ENCODE measurements around the gene SELENOF. TPM values are rescaled to one million over a fixed set of nuclear protein-coding genes. Genes with fewer than 3 reads are reported as not detected.

Gene SELENOF
- total and polyA plus RNA-seq, 2 of the 13 experiments (the other 11 are each of a cell fraction or from before 2014, with no cell fraction given) = 133 to 163 TPM

DNA sequence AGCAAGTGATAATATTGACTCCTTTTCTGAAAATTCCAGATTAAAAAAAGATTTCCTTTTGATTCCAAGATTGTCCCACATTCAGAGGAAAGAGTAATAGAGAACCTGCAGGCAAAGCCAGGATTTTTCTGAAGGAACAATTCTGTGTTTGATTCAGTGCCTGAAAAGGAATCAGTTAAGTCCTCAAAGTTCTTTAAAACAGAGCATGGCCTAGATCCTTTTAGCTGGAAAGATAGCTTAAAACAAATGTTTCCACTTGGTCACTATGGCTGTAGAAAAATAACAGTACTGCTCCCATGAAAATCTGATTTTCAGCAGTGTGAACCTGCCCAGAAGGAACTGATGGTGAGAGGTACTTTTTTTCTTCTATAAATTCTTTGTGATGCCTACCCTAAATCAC lies 42.3 kb upstream of the SELENOF start:
- no peak for FAIRE-seq
- H3K36me3 ChIP-seq (replicated peaks in 1 of 2; ENCODE audit: control insufficient read depth in 1 of 2, insufficient read depth in 2 of 2, low read length in 2 of 2) = no peaks in the 10 kb centered on the region
- intact Hi-C loops (cut with micrococcal nuclease; ENCODE audit: unreplicated experiment) (no loop called here), in situ Hi-C loops (cut with HindIII; ENCODE audit: extremely low pct_ligation_motif_present, low pct_unique_long_range_greater_than_20kb) (loop anchor here (10.0 kb wide), 1 partner anchor 121 kb away; no protein-coding TSS in a partner anchor)
- no peak overlapping the region for H3K4me3 ChIP-seq (replicated peaks in 1 of 3; ENCODE audit: insufficient read depth in 1 of 3, low read depth in 2 of 3, low read length in 3 of 3)
- no peak overlapping the region for H3K4me2 ChIP-seq (ENCODE audit: low read depth, low read length)
- H3K4me1 ChIP-seq (ENCODE audit: insufficient read depth, low read length) = no peaks in the 10 kb centered on the region; the same call in 1 of the 2 replicates
- H3K9ac ChIP-seq (ENCODE audit: insufficient read depth, low read depth, low read length) = no peak overlapping the region
- no peak overlapping the region for H3K27ac ChIP-seq (ENCODE audit: extremely low read length, insufficient read depth, low read length)
- H3K9me3 ChIP-seq (ENCODE audit: low read length) = no peaks in the 10 kb centered on the region
- DNase-seq (ENCODE audit: low spot score) = no peak
- ChIA-PET POLR2A (interaction anchor here (1.6 kb wide), 1 partner anchor 42 kb away, joined by 6 read pairs; the partner anchor contains the start of genes HS2ST1 and SELENOF), CTCF (ENCODE audit: low intra/inter-chr PET ratio, low total read pairs) (no interaction called here)
- no peaks in the 10 kb centered on the region for H4K20me1 ChIP-seq (ENCODE audit: insufficient read depth, low read length)
- no peak overlapping the region for H2AFZ ChIP-seq (ENCODE audit: low read length)
- H3K79me2 ChIP-seq (ENCODE audit: insufficient read depth, low read length) = peaks cover 69% of the 10 kb centered on the region
- TF ChIP-seq KLF15 (CRISPR knock-in tag; IDR thresholded peaks at IDR 0.05; ENCODE audit: borderline replicate concordance) (no peak), TCF7L2 (IDR thresholded peaks at IDR 0.05; ENCODE audit: low read depth, low read length) (no peak), U2AF1 (optimal IDR thresholded peaks at IDR 0.05; ENCODE audit: low read depth, low read length) (no peak), ZNF235 (CRISPR knock-in tag; IDR thresholded peaks at IDR 0.05; ENCODE audit: borderline replicate concordance) (no peak), MEIS1 (CRISPR knock-in tag; IDR thresholded peaks at IDR 0.05; ENCODE audit: borderline replicate concordance) (no peak), SSRP1 (CRISPR knock-in tag; IDR thresholded peaks at IDR 0.05) (no peak), ZNF775 (CRISPR knock-in tag; IDR thresholded peaks at IDR 0.05; ENCODE audit: borderline replicate concordance) (no peak)
- TF ChIP-seq, protein P1, sequence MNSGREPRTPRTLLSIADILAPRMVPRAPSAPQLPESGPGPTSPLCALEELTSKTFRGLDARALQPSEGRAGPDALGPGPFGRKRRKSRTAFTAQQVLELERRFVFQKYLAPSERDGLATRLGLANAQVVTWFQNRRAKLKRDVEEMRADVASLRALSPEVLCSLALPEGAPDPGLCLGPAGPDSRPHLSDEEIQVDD (CRISPR knock-in tag; IDR thresholded peaks at IDR 0.05; ENCODE audit: borderline replicate concordance) = no peak
- TF ChIP-seq, protein P2, sequence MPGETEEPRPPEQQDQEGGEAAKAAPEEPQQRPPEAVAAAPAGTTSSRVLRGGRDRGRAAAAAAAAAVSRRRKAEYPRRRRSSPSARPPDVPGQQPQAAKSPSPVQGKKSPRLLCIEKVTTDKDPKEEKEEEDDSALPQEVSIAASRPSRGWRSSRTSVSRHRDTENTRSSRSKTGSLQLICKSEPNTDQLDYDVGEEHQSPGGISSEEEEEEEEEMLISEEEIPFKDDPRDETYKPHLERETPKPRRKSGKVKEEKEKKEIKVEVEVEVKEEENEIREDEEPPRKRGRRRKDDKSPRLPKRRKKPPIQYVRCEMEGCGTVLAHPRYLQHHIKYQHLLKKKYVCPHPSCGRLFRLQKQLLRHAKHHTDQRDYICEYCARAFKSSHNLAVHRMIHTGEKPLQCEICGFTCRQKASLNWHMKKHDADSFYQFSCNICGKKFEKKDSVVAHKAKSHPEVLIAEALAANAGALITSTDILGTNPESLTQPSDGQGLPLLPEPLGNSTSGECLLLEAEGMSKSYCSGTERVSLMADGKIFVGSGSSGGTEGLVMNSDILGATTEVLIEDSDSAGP (CRISPR knock-in tag; IDR thresholded peaks at IDR 0.05; ENCODE audit: borderline replicate concordance) = no peak
- TF ChIP-seq, protein P3, sequence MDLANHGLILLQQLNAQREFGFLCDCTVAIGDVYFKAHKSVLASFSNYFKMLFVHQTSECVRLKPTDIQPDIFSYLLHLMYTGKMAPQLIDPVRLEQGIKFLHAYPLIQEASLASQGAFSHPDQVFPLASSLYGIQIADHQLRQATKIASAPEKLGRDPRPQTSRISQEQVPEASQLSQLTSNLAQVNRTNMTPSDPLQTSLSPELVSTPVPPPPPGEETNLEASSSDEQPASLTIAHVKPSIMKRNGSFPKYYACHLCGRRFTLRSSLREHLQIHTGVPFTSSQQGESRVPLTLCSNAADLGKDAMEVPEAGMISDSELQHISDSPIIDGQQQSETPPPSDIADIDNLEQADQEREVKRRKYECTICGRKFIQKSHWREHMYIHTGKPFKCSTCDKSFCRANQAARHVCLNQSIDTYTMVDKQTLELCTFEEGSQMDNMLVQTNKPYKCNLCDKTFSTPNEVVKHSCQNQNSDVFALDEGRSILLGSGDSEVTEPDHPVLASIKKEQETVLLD (CRISPR knock-in tag; IDR thresholded peaks at IDR 0.05; ENCODE audit: low read depth) = no peak
- H3K27me3 ChIP-seq (ENCODE audit: control insufficient read depth in 1 of 2, insufficient read depth in 2 of 2, low read length in 2 of 2) = no peaks in the 10 kb centered on the region
- no peak for ATAC-seq
- BruUV-seq (replicated peaks) = no TSS peak
